IPS-NIHi11 (cell line): ENCODE measurements around the gene LIPG.
A peak's percentile ranks its signal among the peaks of the same experiment; 100 is the strongest.
"Not testable (repeated sequence)": the region's sequence is repeated elsewhere in the genome, so short reads cannot be mapped to it uniquely, and the experiment has no call there.

ENCODE experiments used
- DNase-seq: peaks from one replicate; pipeline ENCODE4 v3.0.0; 2012; ENCODE audit warnings: mixed read lengths, low spot score

LIPG gene

DNA sequence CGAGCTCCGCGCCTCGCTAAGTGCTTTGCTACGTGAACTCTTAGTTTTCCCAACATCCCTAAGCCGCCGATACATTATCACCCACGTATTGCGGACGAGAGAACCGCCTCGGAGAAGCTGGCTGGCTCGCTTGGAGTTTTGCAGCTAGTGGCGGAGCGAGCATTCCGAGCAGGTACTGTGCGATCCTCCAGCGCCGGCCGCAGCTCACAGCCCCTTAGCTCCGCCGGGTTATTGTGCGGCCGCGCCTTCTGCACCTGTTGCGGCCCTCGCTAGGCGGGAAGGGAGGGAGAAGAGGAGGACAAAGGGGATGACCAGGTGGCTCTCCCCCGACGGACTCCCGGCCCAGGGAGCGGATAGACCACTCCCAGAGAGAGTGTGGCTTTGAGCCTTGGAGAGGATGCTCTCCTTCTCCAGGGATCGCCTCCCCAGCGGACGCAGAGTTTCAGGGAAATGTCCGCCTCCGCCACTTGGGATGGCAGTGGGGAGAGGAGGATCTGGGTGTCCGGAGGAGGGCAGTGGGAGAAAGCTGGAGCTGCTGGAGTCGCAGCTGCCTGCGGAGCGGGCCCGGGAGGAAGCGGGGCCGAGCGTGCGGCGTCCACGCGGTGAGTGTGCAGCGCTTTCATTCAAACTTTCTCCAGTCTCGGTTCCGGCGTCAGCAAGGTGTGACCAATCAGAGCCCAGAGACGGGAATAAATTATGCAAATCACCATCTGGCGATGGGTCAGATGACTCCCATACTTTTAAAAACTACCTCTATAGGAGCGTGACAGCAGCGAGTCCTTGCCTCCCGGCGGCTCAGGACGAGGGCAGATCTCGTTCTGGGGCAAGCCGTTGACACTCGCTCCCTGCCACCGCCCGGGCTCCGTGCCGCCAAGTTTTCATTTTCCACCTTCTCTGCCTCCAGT, at the start of gene LIPG:
Gene LIPG (plus strand): TSS at position 769 of the 905 bp plus-strand sequence. CDS start 252 bp downstream, outside the sequence.
- DNase-seq = peak; percentile 79

DNA sequence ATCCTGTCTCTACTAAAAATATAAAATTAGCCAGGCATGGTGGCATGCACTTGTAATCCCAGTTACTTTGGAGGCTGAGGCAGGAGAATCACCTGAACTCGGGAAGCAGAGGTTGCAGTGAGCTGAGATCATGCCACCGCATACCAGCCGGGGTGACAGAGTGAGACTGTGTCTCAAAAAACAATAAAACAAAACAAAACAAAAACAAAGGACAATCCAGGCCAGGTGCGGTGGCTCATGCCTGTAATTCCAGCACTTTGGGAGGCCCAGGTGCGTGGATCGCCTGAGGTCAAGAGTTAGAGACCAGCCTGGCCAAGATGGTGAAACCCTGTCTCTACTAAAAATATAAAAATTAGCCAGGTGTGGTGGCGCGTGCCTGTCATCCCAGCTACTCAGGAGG, 49.0 kb upstream of the LIPG start:
- DNase-seq = not testable (repeated sequence)

DNA sequence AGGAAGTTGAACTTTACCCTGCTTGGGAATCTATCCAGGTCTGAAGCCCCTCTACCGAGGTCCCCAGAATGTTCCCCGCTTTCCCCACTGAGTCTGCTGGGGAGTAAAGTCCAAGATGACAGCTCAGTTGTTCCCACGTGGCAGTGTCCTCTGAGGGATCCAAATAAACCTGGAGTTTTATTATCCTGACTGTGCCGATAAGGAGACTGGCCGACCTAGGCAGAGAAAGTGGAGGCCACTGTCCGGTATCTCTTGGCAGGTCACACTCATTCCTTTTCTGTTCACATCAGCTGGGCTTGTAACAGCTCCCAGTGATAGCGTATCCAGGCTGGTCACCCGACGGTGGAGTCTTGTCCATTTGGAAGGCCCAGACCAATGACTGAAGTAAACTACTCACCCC, 47.3 kb upstream of the LIPG start:
- no peak for DNase-seq

DNA sequence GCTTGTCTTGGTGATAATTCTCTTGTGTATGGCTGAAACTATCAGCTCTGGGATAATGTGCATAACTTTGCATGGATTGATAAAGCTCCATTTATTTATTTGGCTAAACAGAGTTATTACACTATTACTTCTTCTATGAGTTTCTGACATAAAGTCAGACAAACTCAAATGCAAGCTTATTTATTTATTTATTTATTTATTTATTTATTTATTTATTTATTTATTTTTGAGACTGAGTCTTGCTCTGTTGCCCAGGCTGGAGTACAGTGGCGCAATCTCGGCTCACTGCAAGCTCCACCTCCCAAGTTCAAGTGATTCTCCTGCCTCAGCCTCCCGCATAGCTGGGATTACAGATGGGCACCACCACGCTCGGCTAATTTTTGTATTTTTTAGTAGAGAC, 46.9 kb upstream of the LIPG start:
- DNase-seq = not testable (repeated sequence)

DNA sequence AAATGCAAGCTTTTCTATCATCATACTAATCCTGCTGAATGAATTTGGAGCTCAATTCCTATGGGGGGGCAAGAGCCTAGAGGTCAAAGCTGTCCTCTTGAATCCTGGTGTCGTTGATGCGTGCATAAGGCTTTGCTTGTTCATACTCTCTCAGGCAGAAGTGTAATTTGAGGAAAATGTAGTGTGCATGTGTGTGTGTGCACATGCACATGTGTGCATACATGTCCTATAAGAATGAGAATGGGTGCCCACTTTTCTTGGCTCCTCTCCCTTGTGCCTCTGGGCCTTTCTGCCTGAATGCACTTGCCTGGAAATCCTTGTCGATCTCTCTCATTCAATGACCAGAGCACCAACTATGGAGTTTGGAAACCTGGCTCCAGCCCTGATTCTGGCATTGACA, 46.3 kb upstream of the LIPG start:
- no peak for DNase-seq

DNA sequence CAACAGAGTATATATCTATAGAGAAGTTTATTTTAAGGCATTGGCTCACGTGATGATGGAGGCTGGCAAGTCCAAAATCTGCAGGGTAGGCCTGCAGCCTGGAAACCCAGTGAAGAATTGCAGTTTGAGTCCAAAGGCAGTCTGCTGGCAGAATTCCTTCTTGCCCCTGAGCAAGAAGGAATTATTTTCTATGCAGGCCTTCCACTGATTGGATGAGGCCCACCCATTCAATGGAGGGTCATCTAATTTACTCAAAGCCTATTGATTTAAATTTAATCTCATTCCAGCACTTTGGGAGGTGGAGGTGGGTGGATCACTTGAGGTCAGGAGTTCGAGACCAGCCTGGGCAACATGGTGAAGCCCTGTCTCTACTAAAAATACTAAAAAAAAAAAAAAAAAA, 44.4 kb upstream of the LIPG start:
- DNase-seq = no peak

DNA sequence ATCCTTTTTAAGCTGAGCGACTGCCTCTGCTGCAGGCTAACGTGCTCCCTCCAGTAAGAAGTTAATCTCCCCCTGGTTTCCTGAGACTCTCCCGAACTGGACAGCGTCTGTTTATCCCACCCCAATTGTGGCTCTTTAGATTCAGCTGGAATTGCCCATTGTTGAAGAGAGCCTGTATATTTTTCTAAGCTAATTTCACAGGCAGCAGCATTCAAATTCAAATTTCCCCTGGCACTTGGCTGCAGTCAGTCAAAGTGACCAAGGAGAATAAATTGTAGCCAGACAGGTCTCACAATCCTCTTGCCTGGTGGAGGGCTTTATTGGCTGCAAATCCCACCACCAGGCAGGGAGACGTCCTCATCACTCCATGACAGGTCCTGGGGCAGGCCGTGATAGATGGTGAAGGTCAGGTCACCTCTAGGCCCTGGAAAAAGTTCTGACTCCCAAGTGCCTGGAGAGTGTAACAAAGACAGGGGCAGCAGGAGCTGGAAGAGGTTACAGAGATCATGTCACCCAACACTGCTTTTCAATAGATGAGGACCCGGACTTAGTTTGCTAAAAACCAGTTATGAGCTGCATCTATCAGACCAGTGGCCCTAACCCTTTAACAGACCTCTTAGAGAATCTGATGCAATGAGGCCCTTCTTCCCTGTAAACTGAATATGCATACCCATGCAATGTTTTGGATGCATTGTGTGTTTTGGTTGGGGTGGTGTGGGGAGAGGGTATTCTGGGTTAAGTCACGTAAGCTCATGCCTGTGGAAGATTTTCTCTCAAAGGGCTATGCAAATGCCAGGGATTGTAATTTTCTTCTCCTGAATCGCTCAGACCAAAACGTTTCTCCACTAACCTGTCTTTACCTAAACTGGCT, 42.5 kb upstream of the LIPG start:
- no peak for DNase-seq

DNA sequence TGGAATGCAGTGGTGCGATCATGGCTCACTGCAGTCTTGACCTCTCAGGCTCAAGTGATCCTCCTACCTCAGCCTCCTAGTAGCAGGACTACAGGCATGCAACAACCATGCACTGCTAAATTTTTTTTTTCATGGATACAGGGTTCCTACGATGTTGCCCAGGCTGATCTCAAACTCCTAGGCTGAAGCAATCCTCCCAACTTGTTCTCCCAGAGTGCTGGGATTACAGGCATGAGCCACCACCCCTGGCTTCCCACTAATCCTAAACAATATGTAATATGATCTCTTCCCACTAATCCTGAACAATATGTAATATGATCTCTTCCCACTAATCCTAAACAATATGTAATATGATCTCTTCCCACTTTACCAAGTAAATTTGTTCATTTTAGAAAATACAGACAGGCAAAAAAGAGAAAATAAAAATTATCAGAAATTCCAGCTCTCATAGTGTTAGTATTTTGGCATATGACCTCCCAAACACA, 41.2 kb upstream of the LIPG start:
- DNase-seq = no peak

DNA sequence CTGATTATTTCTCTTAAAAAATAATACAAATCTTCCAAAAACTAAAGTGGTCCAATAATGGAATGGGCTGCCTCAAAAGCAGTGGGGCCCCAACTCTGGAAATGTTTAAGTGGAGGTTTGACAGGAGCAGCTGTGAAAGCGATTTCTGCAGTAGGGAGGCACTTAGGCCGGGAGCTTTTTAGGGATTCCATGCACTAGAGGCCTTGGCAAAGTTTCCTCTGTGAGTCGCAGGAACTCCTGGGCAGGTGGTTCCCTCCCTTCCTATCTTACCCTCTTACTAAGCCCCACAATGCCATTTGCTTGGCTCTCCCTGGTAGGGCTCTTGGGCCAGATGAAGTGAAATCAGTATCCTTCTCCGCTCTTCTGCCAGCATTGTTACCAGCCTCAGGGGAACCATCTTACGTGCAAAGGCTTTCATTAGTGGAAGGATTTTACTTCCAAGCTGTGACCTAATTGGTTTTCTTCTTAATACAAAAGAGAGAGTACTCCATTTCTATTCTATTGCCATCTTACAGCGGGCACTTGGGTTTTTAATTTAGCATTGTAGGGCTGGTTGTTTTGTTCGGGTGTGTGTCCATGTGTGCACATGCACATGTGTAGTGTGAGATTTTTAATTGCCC, 40.5 kb upstream of the LIPG start:
- DNase-seq = peak; percentile 36

DNA sequence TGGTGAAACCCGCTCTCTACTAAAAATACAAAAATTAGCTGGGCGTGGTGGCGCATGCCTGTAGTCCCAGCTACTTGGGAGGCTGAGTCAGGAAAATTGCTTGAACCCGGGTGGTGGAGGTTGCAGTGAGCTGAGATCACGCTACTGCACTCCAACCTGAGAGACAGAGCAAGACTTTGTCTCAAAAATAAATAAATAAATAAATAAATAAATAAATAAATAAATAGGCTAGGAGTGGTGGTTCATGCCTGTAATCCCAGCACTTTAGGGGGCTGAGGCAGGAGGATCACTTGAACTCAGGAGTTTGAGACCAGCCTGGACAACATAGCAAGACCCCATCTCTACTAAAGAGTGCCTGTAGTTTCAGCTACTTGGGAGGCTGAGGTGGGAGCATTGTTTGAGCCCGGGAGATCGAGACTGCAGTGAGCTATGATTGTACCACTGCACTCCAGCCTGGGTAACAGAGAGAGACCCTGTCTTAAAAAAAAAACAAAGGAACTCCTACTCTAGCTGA, 38.2 kb upstream of the LIPG start:
- not testable (repeated sequence) for DNase-seq

DNA sequence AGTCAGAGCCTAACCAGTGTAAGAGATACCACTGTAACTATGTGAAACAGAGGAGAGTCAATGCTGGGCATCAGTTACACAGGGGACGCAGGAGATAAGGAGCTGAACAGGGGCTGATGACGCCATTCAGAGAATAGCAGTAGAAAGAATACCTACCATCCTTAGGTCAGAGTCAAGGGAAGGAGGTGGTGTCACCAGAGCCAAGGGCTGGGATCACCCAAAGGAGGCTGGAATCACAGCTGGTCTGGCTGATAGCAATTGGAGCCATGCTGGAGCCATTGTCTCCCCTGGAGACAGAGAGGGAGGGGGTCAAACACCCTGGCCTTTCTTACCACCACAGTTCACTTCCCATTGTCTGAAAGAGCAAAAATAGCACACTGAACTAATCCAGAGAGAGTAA, 37.5 kb upstream of the LIPG start:
- DNase-seq = no peak

DNA sequence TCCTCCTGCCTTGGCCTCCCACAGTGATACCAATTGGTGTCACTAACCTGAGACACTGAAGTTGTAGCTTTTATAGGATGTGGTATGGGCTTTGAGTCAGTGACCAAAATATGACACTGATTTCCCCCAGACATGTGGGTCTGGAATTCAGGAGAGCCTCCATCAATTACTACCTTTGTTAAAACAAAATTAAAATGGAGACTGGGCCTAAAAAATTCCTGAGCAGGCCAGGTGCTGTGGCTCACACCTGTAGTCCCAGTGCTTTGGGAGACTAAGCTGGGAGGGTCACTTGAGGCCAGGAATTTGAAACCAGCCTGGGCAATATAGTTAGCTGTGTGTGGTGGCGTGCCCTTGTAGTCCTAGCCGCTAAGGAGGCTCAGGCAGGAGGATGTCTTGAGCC, 36.9 kb upstream of the LIPG start:
- no peak for DNase-seq

DNA sequence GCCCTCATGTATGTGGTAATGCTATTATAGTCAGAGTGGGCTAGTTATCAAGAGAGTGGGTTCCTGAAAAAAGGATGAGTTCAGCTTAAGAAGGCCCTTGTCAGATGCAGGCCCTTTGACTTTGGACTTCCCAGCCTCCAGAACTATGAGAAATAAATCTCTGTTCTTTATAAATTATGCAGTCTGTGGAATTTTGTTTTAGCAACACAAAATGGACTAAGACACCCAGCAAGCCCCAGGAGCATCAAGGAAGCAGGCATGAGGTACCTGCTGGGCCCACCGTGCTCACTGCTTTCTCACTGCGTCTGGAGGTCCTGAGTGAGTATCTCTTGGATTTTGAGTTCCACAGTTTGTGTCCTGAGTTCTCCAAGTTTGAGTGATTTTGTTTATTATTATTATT, 35.9 kb upstream of the LIPG start:
- DNase-seq = no peak

DNA sequence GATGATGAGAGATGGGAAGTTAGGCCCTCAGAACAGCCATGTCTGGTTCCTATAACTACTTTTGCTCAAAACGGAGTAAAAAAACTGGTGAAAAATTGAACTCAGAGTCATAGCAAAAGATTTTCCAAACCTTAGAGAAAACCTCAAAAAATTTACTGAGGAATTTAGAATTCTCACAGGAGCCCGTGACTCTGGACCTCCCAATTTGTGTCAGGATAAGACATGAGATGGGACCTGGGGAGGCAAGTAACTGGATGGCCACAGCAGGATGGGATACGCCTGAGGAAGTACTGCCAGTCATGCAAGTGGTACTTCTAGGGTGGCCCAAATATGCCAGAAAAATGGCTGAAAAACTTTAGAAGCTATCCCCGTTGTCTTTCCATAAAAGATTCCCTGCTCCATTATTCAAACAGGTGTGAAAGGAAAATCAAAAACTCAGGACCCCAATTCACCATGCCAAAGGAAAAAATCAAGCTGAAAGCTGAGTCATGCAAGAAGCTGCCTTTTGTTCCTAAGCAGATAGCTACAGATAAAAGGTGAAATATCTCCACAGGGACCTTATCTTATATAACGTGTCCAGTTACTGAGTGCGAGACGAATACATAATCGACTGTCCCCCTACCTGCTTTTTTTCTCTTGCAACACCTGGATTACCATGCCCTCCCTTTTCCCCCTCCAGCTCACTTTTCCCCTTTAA, 34.1 kb upstream of the LIPG start:
- DNase-seq = no peak

DNA sequence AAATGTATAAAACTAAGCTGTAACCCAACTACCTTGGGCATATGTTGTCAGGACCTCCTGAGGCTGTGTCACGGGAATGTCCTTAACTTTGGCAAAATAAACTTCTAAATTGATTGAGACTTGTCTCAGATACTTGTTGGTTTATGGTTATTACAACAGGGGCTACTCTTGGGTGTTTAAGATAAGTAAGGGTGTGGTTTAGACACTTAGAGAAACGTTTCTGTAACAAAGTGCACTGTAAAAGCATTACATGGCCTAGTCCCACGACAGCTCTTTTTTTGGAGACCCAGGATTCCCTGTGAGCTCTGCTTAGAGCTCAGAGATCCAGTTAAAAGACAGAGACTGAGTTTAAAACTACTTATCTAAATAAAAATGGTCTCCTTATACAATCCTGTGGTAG, 32.3 kb upstream of the LIPG start:
- DNase-seq = no peak

DNA sequence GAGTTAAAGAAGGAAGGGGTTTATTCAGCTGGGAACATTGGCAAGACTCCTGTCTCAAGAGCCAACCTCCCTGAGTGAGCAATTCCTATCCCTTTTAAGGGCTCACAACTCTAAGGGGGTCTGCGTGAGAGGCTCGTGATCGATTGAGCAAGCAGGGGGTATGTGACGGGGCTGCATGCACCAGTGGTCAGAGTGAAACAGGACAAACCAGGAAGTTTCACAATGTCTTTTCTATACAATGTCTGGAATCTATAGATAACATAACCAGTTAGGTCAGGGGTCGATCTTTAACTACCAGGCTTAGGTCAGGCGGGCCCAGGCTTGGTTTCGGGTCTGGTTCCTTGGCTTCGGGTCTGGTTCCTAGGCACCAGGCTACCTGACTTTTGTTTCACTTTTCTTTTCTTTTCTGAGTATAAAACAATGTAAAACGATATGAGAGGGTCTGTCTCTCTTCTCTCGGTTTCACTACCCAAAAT, 30.1 kb upstream of the LIPG start:
- DNase-seq = no peak

DNA sequence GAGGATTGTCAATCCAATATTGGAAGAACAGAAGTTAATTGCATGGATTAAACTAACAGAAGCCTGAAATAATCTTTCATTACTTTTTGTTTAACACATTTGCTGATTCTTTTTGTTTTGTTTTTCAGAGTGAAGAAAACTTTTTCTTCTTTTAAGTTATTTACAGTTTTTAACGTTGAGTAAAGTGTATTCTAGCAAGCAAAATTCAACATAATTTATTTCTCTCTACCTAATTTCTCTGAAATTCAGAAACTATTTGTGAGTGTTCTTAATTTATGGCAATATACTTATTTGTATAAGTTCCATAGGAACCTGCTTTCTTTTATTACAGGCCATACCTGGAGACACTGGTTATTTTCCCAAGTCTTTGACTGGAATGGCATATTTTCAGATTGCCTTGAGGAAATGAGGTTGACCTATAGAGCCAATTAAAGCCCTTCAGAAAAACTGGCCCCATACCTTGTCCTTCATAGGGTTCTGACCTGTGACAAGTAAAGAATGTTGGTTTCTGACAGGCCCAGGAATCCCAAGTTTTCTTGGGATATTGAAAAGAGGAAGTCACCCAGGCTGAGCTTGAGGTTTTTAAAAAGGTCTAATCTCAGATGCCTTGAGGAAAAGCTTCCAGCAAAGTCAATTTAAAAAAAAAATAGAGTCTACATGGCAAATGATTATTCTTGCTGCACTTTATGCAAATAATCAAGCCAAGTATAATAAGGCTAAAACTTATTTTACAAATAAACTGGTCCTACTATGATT, 26.8 kb upstream of the LIPG start:
- DNase-seq = no peak

DNA sequence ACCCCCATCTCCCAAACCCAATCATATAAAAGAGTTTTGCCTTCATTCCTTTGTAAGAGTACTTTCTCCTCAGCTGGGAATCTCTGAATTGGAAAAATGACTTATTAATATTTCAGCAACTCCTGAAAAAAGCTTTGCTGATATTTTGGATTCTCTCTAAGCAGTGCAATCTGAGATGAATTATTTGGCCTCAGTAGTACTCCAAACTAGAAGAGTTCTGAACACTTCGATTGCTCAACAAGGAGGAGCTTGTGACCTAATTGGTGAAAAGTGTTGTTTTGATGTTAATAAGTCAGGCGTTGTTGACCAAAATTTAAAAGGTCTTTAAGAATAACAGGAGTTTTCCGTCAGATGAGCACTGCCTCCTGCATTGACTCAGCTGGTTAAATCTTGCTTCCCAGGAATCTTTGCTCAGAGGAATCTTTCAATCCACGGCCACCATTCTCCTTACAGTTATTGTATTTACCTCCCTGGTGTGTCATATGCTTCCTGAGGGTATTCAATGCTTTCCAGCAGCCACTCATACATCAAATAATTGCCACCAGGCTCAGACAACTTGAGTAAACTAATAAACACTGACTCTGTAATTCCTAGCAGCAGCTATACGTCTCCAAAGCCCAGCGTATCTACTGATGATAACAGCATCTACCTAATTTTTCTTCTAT, 24.5 kb upstream of the LIPG start:
- no peak for DNase-seq

DNA sequence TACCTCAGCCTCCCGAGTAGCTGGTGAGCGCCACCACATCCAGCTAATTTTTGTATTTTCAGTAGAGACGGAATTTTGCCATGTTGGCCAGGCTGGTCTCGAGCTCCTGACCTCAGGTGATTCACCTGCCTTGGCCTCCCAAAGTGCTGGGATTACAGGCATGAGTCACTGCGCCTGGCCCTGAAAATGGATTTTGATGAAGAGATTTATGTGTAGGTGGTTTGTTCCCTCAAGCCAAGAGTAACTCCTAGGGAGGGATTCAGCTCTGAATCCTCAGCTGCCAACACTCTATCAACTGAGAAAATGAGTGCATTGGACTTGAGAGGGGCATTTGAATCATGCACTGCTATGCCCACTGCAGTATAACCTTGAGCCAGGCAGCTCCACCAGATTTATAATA, 17.5 kb upstream of the LIPG start:
- DNase-seq = no peak

DNA sequence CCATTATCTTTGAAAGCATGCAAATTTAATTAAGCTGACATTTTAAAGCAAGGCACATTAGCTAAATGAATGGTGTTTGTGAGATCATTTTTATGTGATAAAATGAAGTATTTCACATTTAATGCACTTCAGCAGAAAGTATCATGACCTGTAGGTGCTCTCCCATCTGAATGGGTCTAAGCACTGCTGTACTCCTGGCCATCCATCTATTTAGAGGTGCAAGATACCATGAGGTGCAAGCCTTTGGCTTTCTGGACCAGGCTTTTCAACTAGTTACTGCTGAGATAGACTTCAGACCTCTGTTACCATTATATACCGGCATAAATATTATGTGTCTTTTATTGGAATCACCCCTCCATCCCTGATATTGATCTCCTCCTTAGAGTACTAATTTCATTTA, 15.6 kb upstream of the LIPG start:
- no peak for DNase-seq
